PC-3 (cell line): Measurements from ENCODE around the gene RPP21. TPM values are rescaled to one million over a fixed set of nuclear protein-coding genes. Genes with fewer than 3 reads are reported as not detected.

Source experiments
- ATAC-seq: fragments of 200-7000 bp; cut with Tn5 transposase; 2 replicates; pipeline ENCODE4 v1.9.1; 2020; ENCODE audit warnings: mild to moderate bottlenecking, moderate library complexity
- BruUV-seq: library from RNA; stranded (reverse); fragments of 400-500 nt; replicated peaks from 2 replicates; lab custom pipeline; 2021; lab: Mats Ljungman, UMichigan
- CTCF ChIA-PET: fragments of 300-600 bp; sonication (Branson Sonifier 250); formaldehyde crosslinking; loops from one replicate; lab custom pipeline; 2022; ENCODE audit warnings: antibody characterized with exemption; lab: Charles Lee
- POLR2A ChIA-PET: fragments of 300-600 bp; sonication (Branson Sonifier 250); formaldehyde crosslinking; loops from one replicate; lab custom pipeline; 2022; ENCODE audit warnings: antibody characterized with exemption; ENCODE audit not compliant: unreplicated experiment; lab: Charles Lee
- DNase-seq: peaks from one replicate; pipeline ENCODE4 v3.0.0-alpha.2; 2015
- H2AFZ ChIP-seq: fragments of 300-600 bp; sonication (generic); 2 replicates; pipeline ENCODE4 v1.6.0; 2016; ENCODE audit warnings: antibody characterized with exemption, low read length
- H3F3A ChIP-seq: fragments of 300-600 bp; sonication (generic); one replicate; pipeline ENCODE4 v1.6.0; 2017; ENCODE audit warnings: antibody characterized with exemption, low read length, control low read depth, mild to moderate bottlenecking; ENCODE audit not compliant: unreplicated experiment
- H3K27ac ChIP-seq: fragments of 300-600 bp; sonication (generic); 2 replicates; pipeline ENCODE4 v1.5.1; 2016; ENCODE audit warnings: mild to moderate bottlenecking, low read length
- H3K27me3 ChIP-seq: fragments of 300-600 bp; sonication (generic); 2 replicates; pipeline ENCODE4 v1.6.1; 2016; ENCODE audit warnings: low read length, mixed read lengths
- H3K36me3 ChIP-seq: fragments of 300-600 bp; sonication (generic); 2 replicates; pipeline ENCODE4 v1.6.1; 2016; ENCODE audit warnings: low read depth, mixed run types, low read length, mixed read lengths
- H3K4me1 ChIP-seq: fragments of 300-600 bp; sonication (generic); 2 replicates; pipeline ENCODE4 v1.5.1; 2016; ENCODE audit warnings: low read length; ENCODE audit not compliant: insufficient read depth
- H3K4me2 ChIP-seq: fragments of 300-600 bp; sonication (generic); 2 replicates; pipeline ENCODE4 v1.6.0; 2016; ENCODE audit warnings: low read length
- H3K4me3 ChIP-seq: fragments of 300-600 bp; sonication (generic); 2 replicates; pipeline ENCODE4 v1.5.1; 2016; ENCODE audit warnings: mild to moderate bottlenecking, low read length, mixed read lengths
- H3K79me2 ChIP-seq: fragments of 300-600 bp; sonication (generic); 2 replicates; pipeline ENCODE4 v1.6.1; 2017; ENCODE audit warnings: low read length, mixed read lengths
- H3K9ac ChIP-seq: fragments of 300-600 bp; sonication (generic); 2 replicates; pipeline ENCODE4 v1.6.0; 2016; ENCODE audit warnings: mild to moderate bottlenecking, low read length
- H3K9me2 ChIP-seq: fragments of 300-600 bp; sonication (generic); replicated peaks from 2 replicates; pipeline ENCODE4 v1.6.1; 2016; ENCODE audit warnings: mixed run types, low read length, mixed read lengths
- H3K9me3 ChIP-seq: fragments of 300-600 bp; sonication (generic); 2 replicates; pipeline ENCODE4 v1.6.1; 2016; ENCODE audit warnings: low read length, mixed read lengths
- H4K20me1 ChIP-seq: fragments of 300-600 bp; sonication (generic); 2 replicates; pipeline ENCODE4 v1.6.1; 2016; ENCODE audit warnings: low read length, mixed read lengths
- EZH2 ChIP-seq: fragments of 300-600 bp; sonication (generic); IDR thresholded peaks from one replicate; pipeline ENCODE4 v1.6.1; 2017; ENCODE audit warnings: antibody characterized with exemption, mild to moderate bottlenecking, low read length; ENCODE audit not compliant: unreplicated experiment
- EZH2phosphoT487 ChIP-seq: fragments of 300-600 bp; sonication (generic); IDR thresholded peaks from 2 replicates; pipeline ENCODE4 v1.6.1; 2018; ENCODE audit warnings: mild to moderate bottlenecking, antibody characterized with exemption, low read length, borderline replicate concordance
- intact Hi-C: fragments of 100-400 bp; cut with micrococcal nuclease; formaldehyde crosslinking; loops from 2 replicates; pipeline ENCODE4 v1.9.0; 2023
- total RNA-seq: library from RNA; depleted of rRNA; stranded (reverse); fragments of >200 nt; gene quantifications from 2 replicates; pipeline ENCODE4 v1.2.3, GENCODE V29; 2014
- TF ChIP-seq, protein P1 (sequence below): fragments of 300-600 bp; sonication (generic); conservative IDR thresholded peaks from 2 replicates; pipeline ENCODE4 v1.5.1; 2017; ENCODE audit warnings: antibody characterized with exemption, low read depth, mild to moderate bottlenecking, low read length

RPP21 gene
- total RNA-seq, 1 experiment from 2014 or later, result 161 TPM

DNA sequence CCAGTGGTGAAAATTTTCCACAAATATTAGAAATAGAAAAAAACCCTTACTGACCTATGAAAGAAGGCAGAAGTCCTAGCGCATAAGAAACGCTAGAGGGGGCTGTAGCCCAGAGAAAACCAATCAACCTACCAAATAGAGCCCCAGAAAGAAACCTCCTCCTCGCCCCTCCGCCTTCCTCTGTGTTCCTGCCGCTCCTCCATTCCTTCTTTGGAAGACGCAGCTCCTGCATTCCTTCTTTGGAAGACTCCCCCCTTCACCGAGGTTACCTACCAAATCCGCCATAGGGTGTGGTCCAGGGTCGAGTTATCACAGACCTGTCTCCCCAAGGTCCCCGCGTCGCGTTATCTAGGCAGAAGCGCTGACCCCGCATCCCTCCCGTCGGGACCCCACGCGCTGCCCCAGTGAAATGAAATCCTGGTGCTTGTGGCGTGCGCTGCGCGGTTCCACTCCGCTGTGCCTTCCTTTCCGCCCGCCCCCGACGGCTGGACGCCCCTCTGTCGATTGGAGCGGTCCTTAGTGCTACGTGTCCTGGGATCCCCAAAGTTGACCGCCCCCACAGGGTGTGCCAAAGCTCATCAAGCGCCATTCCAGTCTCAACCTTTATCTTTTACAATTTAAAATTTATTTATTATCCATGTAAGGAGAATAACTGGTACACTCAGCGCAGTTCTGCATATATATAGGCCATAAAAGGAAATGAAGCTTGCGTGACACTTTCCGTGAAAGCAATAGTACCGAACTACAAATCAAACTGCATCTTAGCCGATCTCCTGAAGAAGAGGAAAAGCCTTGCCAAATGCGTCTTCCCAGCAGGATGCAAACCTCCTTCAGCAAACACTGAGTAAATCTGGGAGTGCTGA lies 13.0 kb downstream of the RPP21 start:
- intact Hi-C loops, result loop anchor here (1.0 to 5.0 kb wide), 3 partner anchors 38 to 121 kb away; no protein-coding TSS in a partner anchor
- no peaks in the 10 kb centered on the region for H3K79me2 ChIP-seq
- ATAC-seq (peak; percentile 91), DNase-seq (peak; percentile 77)
- TF ChIP-seq EZH2, result no peak
- TF ChIP-seq, protein P1, sequence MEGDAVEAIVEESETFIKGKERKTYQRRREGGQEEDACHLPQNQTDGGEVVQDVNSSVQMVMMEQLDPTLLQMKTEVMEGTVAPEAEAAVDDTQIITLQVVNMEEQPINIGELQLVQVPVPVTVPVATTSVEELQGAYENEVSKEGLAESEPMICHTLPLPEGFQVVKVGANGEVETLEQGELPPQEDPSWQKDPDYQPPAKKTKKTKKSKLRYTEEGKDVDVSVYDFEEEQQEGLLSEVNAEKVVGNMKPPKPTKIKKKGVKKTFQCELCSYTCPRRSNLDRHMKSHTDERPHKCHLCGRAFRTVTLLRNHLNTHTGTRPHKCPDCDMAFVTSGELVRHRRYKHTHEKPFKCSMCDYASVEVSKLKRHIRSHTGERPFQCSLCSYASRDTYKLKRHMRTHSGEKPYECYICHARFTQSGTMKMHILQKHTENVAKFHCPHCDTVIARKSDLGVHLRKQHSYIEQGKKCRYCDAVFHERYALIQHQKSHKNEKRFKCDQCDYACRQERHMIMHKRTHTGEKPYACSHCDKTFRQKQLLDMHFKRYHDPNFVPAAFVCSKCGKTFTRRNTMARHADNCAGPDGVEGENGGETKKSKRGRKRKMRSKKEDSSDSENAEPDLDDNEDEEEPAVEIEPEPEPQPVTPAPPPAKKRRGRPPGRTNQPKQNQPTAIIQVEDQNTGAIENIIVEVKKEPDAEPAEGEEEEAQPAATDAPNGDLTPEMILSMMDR, result peak; percentile 81
- no peak for TF ChIP-seq EZH2phosphoT487
- peak overlapping the region; percentile 66 for H3K4me3 ChIP-seq
- no peaks in the 10 kb centered on the region for H3K9me2 ChIP-seq
- H4K20me1 ChIP-seq, result no peaks in the 10 kb centered on the region
- peaks cover 45% of the 10 kb centered on the region for H3K27me3 ChIP-seq
- no TSS peak for BruUV-seq
- H3K36me3 ChIP-seq, result no peaks in the 10 kb centered on the region
- no peak overlapping the region for H3K27ac ChIP-seq
- peak overlapping the region; percentile 84 for H3K4me2 ChIP-seq
- no peaks in the 10 kb centered on the region for H3K9me3 ChIP-seq
- H3F3A ChIP-seq, result no peaks in the 10 kb centered on the region
- H2AFZ ChIP-seq, result peak overlapping the region; percentile 85
- H3K9ac ChIP-seq, result no peak overlapping the region
- CTCF ChIA-PET, result interaction anchor here (0.6 kb wide), 1 partner anchor 42 kb away, joined by 3 read pairs; no protein-coding TSS in a partner anchor
- POLR2A ChIA-PET, result no interaction called here
- H3K4me1 ChIP-seq, result no peaks in the 10 kb centered on the region; the same call in 1 of the 2 replicates

DNA sequence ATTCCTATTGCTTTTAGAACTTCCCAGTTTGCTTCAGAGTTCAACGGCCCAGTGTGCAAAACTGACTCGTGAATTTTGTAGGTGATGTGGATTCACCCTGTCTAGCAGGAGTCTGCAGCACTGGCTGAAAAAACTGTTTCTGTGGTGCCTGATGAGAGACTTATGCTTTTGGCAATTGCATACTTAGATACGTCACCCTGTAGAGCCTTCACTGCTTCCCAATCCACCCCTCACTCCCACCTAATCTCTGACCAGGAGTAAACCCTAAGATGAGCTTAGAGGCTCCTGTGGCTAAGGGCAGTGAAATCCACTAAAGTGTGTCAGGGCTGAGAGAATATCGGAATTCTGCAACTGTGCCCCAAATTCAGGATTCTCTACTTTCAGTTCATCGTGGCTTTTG lies 14.3 kb downstream of the RPP21 start:
- ATAC-seq (no peak), DNase-seq (no peak)
- Histone ChIP-seq H3K9me3 (no peaks in the 10 kb centered on the region), H3K27ac (no peak overlapping the region), H3K9ac (no peak overlapping the region), H4K20me1 (no peaks in the 10 kb centered on the region), H3K27me3 (peaks cover 56% of the 10 kb centered on the region), H3K4me2 (no peak overlapping the region), H3K9me2 (no peaks in the 10 kb centered on the region), H3F3A (no peaks in the 10 kb centered on the region), H2AFZ (no peak overlapping the region), H3K36me3 (no peaks in the 10 kb centered on the region), H3K4me3 (no peak overlapping the region), H3K4me1 (no peaks in the 10 kb centered on the region; the same call in 1 of the 2 replicates), H3K79me2 (no peaks in the 10 kb centered on the region)
- no TSS peak for BruUV-seq
- TF ChIP-seq EZH2phosphoT487, result no peak
- TF ChIP-seq, protein P1, result no peak
- no peak for TF ChIP-seq EZH2
- intact Hi-C loops, result loop anchor here (5.0 kb wide), 2 partner anchors 78 to 122 kb away; no protein-coding TSS in a partner anchor
- POLR2A ChIA-PET, result interaction anchor here (0.6 kb wide), 1 partner anchor 92 kb away, joined by 3 read pairs; no protein-coding TSS in a partner anchor
- CTCF ChIA-PET, result interaction anchor here (1.1 kb wide), 1 partner anchor 140 kb away, joined by 3 read pairs; no protein-coding TSS in a partner anchor

DNA sequence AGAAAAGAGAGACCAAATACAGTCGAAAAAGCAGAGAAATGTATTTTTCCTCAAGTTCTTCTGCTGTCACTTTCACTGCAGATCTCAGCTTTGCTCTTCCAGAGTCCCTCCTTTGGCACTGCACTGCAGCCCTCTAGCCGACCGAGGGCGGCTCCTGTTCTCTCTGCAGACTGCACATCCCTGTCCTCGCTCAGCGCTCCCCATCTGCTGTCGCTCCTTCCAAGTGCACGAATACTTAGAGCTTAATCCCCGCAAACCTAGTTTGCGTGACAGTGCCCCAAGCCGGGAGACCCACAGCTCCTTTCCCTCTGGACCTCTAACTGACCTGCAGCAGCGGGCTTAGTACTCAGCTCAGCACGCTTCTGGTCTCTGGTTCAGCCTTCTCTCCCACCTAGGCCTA lies 15.2 kb downstream of the RPP21 start:
- ChIA-PET CTCF (no interaction called here), POLR2A (no interaction called here)
- ATAC-seq (no peak), DNase-seq (no peak)
- H3K9me3 ChIP-seq, result no peaks in the 10 kb centered on the region
- H3K79me2 ChIP-seq, result no peaks in the 10 kb centered on the region
- H3K9ac ChIP-seq, result no peak overlapping the region
- TF ChIP-seq EZH2, result no peak
- TF ChIP-seq, protein P1, result no peak
- no peak for TF ChIP-seq EZH2phosphoT487
- H3K4me2 ChIP-seq, result no peak overlapping the region
- no peaks in the 10 kb centered on the region; the same call in 1 of the 2 replicates for H3K4me1 ChIP-seq
- no peak overlapping the region for H2AFZ ChIP-seq
- H3K4me3 ChIP-seq, result no peak overlapping the region
- no peaks in the 10 kb centered on the region for H3F3A ChIP-seq
- H3K36me3 ChIP-seq, result no peaks in the 10 kb centered on the region
- no peaks in the 10 kb centered on the region for H4K20me1 ChIP-seq
- intact Hi-C loops, result no loop called here
- no TSS peak for BruUV-seq
- peaks cover 59% of the 10 kb centered on the region for H3K27me3 ChIP-seq
- H3K27ac ChIP-seq, result no peak overlapping the region
- H3K9me2 ChIP-seq, result no peaks in the 10 kb centered on the region
